ENCODE data around the gene ATP8B3.
"Not testable (repeated sequence)": the region's sequence is repeated elsewhere in the genome, so short reads cannot be mapped to it uniquely, and the experiment has no call there.

The ATP8B3 gene

GRCh38 chr19:1816530-1817298 lies 4.6 kb upstream of the ATP8B3 start:
- DNase-seq = no peak

GRCh38 chr19:1815605-1816529 lies 3.8 kb upstream of the ATP8B3 start:
- no peak for DNase-seq

- DNase-seq = no peak
Measured at GRCh38 chr19:1814833-1815604, 2.9 kb upstream of the ATP8B3 start.

GRCh38 chr19:1814391-1814790 lies 2.3 kb upstream of the ATP8B3 start:
- no peak for DNase-seq

- no peak for DNase-seq
Measured at GRCh38 chr19:1813192-1814182, 1.4 kb upstream of the ATP8B3 start.

GRCh38 chr19:1812426-1813191 lies 533 bp upstream of the ATP8B3 start:
- peak; percentile 63 to 80 (median 78) for DNase-seq

- peak in 1 of 4 experiments; percentile 23 for DNase-seq
Measured at GRCh38 chr19:1811472-1811894, 593 bp downstream of the ATP8B3 start.

GRCh38 chr19:1810439-1811160 lies 1.5 kb downstream of the ATP8B3 start:
- no peak for DNase-seq

GRCh38 chr19:1809678-1810077 lies 2.4 kb downstream of the ATP8B3 start:
- no peak for DNase-seq

GRCh38 chr19:1808395-1808731 lies 3.7 kb downstream of the ATP8B3 start:
- DNase-seq = no peak

- DNase-seq = no peak
Measured at GRCh38 chr19:1807695-1808394, 4.2 kb downstream of the ATP8B3 start.

GRCh38 chr19:1807030-1807694 lies 4.9 kb downstream of the ATP8B3 start:
- DNase-seq = no peak

GRCh38 chr19:1806184-1807029 lies 5.7 kb downstream of the ATP8B3 start:
- DNase-seq = no peak

- DNase-seq = no peak
Measured at GRCh38 chr19:1805401-1806183, 6.5 kb downstream of the ATP8B3 start.

GRCh38 chr19:1804858-1805257 lies 7.2 kb downstream of the ATP8B3 start:
- no peak for DNase-seq

GRCh38 chr19:1799695-1800342 lies 12.3 kb downstream of the ATP8B3 start:
- DNase-seq = no peak

GRCh38 chr19:1797313-1797712 lies 14.8 kb downstream of the ATP8B3 start:
- DNase-seq = not testable (repeated sequence)

All from activated CD4-positive, CD25-positive, alpha-beta regulatory T cell (primary cell).